NCI-H524 treated with DMSO at 0.1 percent for 48 hours (cell line): ENCODE results near the gene MTHFSD.

Experiments used
- DNase-seq: peaks from one replicate; lab custom pipeline; 2025; lab: John Stamatoyannopoulos, UW

Gene MTHFSD

GRCh38 chr16:86528061-86528929 lies 26.7 kb downstream of the MTHFSD start:
- DNase-seq, result no peak

- DNase-seq, result no peak
These were observed 27.7 kb downstream of the MTHFSD start for GRCh38 chr16:86527366-86527765.

GRCh38 chr16:86525696-86526095 lies 29.3 kb downstream of the MTHFSD start:
- DNase-seq, result no peak

- no peak for DNase-seq
These were observed 31.0 kb downstream of the MTHFSD start for GRCh38 chr16:86524029-86524428.

- no peak for DNase-seq
These were observed 31.8 kb downstream of the MTHFSD start for GRCh38 chr16:86523166-86523740.

- DNase-seq, result no peak
These were observed 32.4 kb downstream of the MTHFSD start for GRCh38 chr16:86522634-86523033.

GRCh38 chr16:86521236-86522197 lies 33.5 kb downstream of the MTHFSD start:
- DNase-seq, result no peak

- no peak for DNase-seq
These were observed 34.5 kb downstream of the MTHFSD start for GRCh38 chr16:86520317-86521210.

GRCh38 chr16:86519649-86520316 lies 35.3 kb downstream of the MTHFSD start:
- no peak for DNase-seq

GRCh38 chr16:86519007-86519648 lies 35.9 kb downstream of the MTHFSD start:
- DNase-seq, result no peak

- DNase-seq, result no peak
These were observed 37.3 kb downstream of the MTHFSD start for GRCh38 chr16:86517652-86518258.

GRCh38 chr16:86517033-86517432 lies 38.0 kb downstream of the MTHFSD start:
- DNase-seq, result no peak

- DNase-seq, result no peak
These were observed 38.4 kb downstream of the MTHFSD start for GRCh38 chr16:86516623-86517003.

- no peak for DNase-seq
These were observed 39.0 kb downstream of the MTHFSD start for GRCh38 chr16:86515777-86516622.

- DNase-seq, result no peak
These were observed 39.6 kb downstream of the MTHFSD start for GRCh38 chr16:86515413-86515776.

GRCh38 chr16:86514481-86515376 lies 40.3 kb downstream of the MTHFSD start:
- no peak for DNase-seq

- no peak for DNase-seq
These were observed 41.4 kb downstream of the MTHFSD start for GRCh38 chr16:86513471-86514277.
